ENCODE data around the gene DIAPH1. TPM values are rescaled to one million over a fixed set of nuclear protein-coding genes. Genes with fewer than 3 reads are reported as not detected.

Gene DIAPH1
- total RNA-seq, 4 donors from 2014 or later = 27.7 to 69.4 (median 30.2) TPM

- Histone ChIP-seq H3K4me3 (no peak overlapping the region), H3K4me1 (peaks cover 0 to 10% of the 10 kb centered on the region in 2 donors), H3K9me3 (no peaks in the 10 kb centered on the region), H3K27me3 (no peaks in the 10 kb centered on the region), H3K27ac (peak overlapping the region; percentile 77 to 78), H3K36me3 (no peaks in the 10 kb centered on the region)
- intact Hi-C loops (cut with DNase I; ENCODE audit: low total_unique reads) = loop anchor here (10.0 kb wide), 1 partner anchor 54 kb away; the partner anchor contains the start of gene PCDHGC3
- TF ChIP-seq POLR2A (IDR thresholded peaks at IDR 0.05) = no peak
- TF ChIP-seq CTCF (IDR thresholded peaks at IDR 0.05) = no peak
- DNase-seq = peak; percentile 66 to 67
Measured at GRCh38 chr5:141528291-141528984, 90.4 kb downstream of the DIAPH1 start.

DNA sequence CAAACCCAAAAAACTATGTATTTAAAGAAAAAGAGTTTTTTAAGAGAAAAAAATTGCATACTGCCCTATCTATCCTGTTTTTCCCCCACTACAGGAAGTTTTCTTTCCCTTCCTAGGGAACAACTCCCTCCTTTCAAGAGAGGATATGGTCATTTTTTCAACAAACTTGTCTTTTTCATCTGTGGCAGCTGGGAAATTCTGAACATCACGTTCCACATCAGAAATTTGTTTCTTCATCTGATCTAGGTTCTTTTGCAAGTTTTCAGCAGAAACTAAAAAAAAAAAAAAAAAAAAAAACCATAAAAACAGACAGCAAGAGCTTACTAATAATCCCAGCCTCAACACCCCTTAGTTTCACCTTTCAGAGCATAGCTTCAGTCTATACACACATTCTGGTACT lies 91.4 kb downstream of the DIAPH1 start:
- no peak overlapping the region for H3K4me3 ChIP-seq
- no peaks in the 10 kb centered on the region for H3K27me3 ChIP-seq
- H3K36me3 ChIP-seq = no peaks in the 10 kb centered on the region
- DNase-seq = no peak
- H3K9me3 ChIP-seq = no peaks in the 10 kb centered on the region
- H3K4me1 ChIP-seq = peaks cover 0 to 10% of the 10 kb centered on the region in 2 donors
- intact Hi-C loops (cut with DNase I; ENCODE audit: low total_unique reads) = loop anchor here (10.0 kb wide), 1 partner anchor 53 kb away; the partner anchor contains the start of gene PCDHGC3
- peak overlapping the region; percentile 77 to 78 for H3K27ac ChIP-seq
- no peak for TF ChIP-seq POLR2A (IDR thresholded peaks at IDR 0.05)
- no peak for TF ChIP-seq CTCF (IDR thresholded peaks at IDR 0.05)

DNA sequence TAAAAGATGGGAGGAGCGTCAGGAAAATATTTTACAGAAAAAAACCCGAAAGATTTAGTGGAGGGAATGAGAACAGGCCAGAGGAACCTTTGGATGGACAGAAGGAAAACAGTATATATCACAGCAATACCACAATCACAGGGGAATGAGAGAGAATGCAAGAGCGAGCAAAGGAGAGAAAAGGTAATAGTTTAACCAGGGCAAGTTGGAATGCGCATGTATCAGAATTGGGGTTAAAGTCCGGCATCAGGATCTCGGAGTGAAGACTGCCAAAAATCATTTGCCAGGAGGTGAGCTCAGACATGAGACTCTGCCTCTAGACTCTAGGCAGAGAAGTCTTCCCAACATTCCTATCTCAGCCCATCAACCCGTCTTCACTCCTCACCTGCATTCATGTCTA lies 93.1 kb downstream of the DIAPH1 start:
- Histone ChIP-seq H3K36me3 (no peaks in the 10 kb centered on the region), H3K27me3 (no peaks in the 10 kb centered on the region), H3K27ac (peak overlapping the region; percentile 77 to 78), H3K4me1 (peaks cover 0 to 10% of the 10 kb centered on the region in 2 donors), H3K9me3 (no peaks in the 10 kb centered on the region), H3K4me3 (no peak overlapping the region)
- no peak for DNase-seq
- TF ChIP-seq CTCF (IDR thresholded peaks at IDR 0.05) = no peak
- TF ChIP-seq POLR2A (IDR thresholded peaks at IDR 0.05) = no peak
- intact Hi-C loops (cut with DNase I; ENCODE audit: low total_unique reads) = loop anchor here (10.0 kb wide), 1 partner anchor 51 kb away; the partner anchor contains the start of gene PCDHGC3

- intact Hi-C loops (cut with DNase I; ENCODE audit: low total_unique reads) = loop anchor here (10.0 kb wide), 1 partner anchor 50 kb away; the partner anchor contains the start of gene PCDHGC3
- peak; percentile 90 to 93 for DNase-seq
- H3K9me3 ChIP-seq = no peaks in the 10 kb centered on the region
- peaks cover 0 to 6% of the 10 kb centered on the region in 2 donors for H3K4me1 ChIP-seq
- peak overlapping the region; percentile 77 to 78 for H3K27ac ChIP-seq
- TF ChIP-seq CTCF (IDR thresholded peaks at IDR 0.05) = peak; percentile 98 to 99 (median 99)
- TF ChIP-seq POLR2A (IDR thresholded peaks at IDR 0.05) = peak in 1 of 2 donors; percentile 28
- H3K27me3 ChIP-seq = no peaks in the 10 kb centered on the region
- no peak overlapping the region for H3K4me3 ChIP-seq
- H3K36me3 ChIP-seq = no peaks in the 10 kb centered on the region
Measured at GRCh38 chr5:141524604-141525597, 93.9 kb downstream of the DIAPH1 start.
